LNCaP clone FGC (cell line): ENCODE measurements around the gene PDPK1.
"Not testable (repeated sequence)": the region's sequence is repeated elsewhere in the genome, so short reads cannot be mapped to it uniquely, and the experiment has no call there.

Experiments
- DNase-seq: peaks from one replicate; pipeline ENCODE4 v3.0.0-alpha.2; 2011; ENCODE audit warnings: low read depth
- H3K4me3 ChIP-seq: 2 replicates; pipeline ENCODE4 v1.5.1; 2011; ENCODE audit warnings: mild to moderate bottlenecking, low read depth, low read length, control low read depth
- TF ChIP-seq, protein P1 (sequence below): IDR thresholded peaks from 2 replicates; pipeline ENCODE4 v1.5.1; 2012; ENCODE audit warnings: mild to moderate bottlenecking; ENCODE audit not compliant: control insufficient read depth, insufficient read depth; ENCODE audit errors: extremely low read depth

Gene PDPK1

DNA sequence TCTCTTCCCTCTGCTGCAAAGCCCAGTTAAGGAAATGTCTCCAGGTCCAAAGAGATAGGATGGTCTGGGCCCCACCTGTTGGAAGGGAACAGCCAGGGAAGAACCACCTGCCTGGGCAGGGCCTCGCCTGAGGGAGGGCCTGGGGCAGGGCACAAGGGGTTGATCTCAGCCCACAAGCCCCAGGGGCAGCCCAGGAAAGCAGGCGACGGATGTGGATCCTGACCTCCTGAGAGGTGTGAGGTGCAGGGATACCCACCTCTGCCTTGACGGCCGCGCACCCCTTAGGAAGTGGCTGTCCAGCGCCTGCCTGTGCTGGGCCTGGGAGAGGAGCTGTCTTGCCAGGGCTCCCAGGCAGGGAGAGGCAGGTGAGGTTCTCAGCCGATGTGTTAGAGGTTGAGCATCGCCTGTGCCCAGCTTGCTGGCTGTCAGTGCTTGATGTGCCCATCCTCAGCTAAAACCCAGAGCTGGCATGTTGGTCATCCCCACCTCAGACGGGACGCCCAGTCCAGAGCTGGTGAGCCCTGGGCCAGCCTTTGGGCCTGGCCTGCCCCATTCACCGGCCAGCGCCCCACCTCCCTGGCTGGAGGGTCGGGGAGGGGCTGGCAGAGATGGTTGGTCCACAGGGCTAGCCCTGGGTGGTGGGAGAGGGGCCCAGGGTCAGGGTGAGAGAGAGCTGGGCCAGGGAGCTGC, 7.0 kb upstream of the PDPK1 start:
- TF ChIP-seq, protein P1, sequence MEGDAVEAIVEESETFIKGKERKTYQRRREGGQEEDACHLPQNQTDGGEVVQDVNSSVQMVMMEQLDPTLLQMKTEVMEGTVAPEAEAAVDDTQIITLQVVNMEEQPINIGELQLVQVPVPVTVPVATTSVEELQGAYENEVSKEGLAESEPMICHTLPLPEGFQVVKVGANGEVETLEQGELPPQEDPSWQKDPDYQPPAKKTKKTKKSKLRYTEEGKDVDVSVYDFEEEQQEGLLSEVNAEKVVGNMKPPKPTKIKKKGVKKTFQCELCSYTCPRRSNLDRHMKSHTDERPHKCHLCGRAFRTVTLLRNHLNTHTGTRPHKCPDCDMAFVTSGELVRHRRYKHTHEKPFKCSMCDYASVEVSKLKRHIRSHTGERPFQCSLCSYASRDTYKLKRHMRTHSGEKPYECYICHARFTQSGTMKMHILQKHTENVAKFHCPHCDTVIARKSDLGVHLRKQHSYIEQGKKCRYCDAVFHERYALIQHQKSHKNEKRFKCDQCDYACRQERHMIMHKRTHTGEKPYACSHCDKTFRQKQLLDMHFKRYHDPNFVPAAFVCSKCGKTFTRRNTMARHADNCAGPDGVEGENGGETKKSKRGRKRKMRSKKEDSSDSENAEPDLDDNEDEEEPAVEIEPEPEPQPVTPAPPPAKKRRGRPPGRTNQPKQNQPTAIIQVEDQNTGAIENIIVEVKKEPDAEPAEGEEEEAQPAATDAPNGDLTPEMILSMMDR, result no peak
- H3K4me3 ChIP-seq, result peak overlapping the region; percentile 62; the same call in 1 of the 2 replicates
- DNase-seq, result no peak

DNA sequence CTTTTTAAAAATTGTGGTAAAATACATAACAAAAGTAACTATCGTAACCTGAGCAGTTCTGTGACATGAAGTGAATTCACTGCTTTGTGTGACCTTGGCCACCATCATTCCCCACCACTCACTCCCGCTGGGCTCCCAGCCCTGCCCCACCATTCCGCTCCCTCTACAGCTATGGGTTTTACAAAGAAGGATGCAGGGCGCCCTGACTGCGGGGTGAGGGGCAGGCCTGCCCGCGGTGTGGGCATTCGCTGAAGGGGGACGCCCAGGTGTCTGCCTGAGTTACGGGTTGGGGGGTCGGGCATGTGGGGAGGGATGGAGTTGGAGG, 6.5 kb upstream of the PDPK1 start, which contains the start of gene CEMP1:
Gene CEMP1 (minus strand): TSS at position 38 of the 325 bp plus-strand sequence. CDS start 335 bp downstream, outside the sequence.
- no peak for DNase-seq
- TF ChIP-seq, protein P1, result no peak
- peak within 1 kb of the TSS; percentile 62 for H3K4me3 ChIP-seq

DNA sequence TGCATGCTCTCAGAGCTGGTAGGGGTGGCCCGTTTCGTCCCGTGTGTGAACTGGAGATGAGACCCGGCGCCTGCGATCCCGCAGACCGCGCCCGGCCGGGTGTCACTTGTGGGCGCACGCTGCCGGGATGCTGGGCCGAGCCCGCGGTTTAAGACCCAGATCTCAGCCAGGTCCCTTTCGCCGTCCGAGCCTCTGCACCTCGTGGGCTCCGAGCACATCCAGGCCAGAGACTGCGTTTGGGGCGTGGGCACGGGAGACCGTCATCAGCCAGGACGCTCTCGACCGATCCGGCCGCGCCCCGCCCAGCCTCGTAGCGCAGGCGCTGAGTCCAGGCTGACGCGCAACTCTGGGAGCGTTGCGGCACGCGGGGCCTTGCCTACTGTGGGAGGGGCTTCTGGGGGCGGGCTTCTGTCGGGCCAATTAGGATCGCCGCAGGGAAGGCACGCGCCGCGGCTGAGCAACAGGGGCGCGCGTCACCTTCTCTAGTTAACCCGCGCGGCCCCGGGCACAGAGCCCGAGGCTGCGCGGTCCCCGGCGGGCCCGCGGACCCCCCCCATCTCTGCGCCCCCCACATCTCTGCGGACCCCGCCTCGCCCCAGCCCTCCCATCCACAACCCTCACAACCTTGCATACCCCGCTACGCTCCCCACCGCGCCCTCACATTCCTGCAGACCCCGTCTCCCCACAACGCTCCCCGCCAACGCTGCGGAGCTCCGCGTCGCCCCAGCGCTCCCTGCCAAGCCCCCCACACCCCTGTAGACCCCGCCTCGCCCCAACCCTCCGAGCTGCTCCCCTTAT, 5.9 kb upstream of the PDPK1 start:
- peak overlapping the region; percentile 62 for H3K4me3 ChIP-seq
- TF ChIP-seq, protein P1, result no peak
- peak; percentile 87 for DNase-seq

DNA sequence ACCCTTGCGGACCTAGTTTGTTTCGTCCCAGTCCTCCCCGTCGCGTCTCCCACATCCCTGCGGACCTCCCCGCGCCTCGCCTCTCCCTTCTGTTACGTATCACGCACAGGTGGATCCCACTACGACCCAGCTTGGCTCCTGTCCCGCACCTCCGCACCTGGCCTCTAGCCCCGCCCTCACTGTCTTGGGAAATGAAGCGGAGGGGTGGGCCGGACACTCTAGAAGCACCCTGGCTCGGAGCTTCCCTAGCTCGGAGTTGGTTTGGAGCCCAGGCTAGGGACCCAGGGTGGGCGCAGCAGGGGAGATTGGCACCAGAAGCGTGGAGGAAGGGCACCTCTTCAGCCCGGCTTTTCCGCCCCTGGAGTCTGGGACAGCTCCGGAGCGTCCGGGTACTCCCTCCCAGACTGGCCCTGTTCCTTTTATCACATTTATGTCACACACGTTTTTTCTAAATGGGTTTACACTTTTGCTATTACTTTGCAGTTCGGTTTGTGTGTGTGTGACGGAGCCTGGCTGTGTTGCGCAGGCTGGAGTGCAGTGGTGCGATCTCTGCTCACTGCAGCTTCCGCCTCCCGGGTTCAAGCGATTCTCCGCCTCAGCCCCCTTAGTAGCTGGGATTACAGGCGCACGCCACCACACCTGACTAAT, 5.2 kb upstream of the PDPK1 start:
- TF ChIP-seq, protein P1, result no peak
- H3K4me3 ChIP-seq, result peak overlapping the region; percentile 62
- peak; percentile 71 for DNase-seq

DNA sequence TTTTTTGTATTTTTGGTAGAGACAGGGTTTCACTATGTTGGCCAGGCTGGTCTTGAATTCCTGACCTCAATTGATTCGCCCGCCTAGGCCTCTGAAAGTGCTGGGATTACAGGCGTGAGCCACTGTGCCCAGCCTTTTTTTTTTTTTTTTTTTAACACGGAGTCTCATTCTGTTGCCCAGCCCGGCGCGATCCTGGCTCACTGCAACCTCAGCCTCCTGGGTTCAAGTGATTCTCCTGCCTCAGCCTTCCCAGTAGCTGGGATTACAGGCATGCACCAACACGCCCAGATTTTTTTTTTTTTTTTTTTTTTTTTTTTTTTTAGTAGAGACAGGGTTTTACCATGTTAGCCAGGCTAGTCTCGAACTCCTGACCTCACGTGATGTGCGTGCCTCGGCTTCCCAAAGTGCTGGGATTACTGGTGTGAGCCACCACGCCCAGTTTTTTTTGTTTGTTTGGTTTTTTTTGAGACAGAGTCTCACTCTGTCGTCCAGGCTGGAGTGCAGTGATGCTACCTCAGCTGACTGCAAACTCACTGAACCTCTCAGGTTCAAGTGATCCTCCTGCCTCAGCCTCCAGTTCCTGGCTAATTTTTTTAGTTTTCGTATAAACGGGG, 4.6 kb upstream of the PDPK1 start:
- peak overlapping the region; percentile 62; the same call in 1 of the 2 replicates for H3K4me3 ChIP-seq
- DNase-seq, result not testable (repeated sequence)

DNA sequence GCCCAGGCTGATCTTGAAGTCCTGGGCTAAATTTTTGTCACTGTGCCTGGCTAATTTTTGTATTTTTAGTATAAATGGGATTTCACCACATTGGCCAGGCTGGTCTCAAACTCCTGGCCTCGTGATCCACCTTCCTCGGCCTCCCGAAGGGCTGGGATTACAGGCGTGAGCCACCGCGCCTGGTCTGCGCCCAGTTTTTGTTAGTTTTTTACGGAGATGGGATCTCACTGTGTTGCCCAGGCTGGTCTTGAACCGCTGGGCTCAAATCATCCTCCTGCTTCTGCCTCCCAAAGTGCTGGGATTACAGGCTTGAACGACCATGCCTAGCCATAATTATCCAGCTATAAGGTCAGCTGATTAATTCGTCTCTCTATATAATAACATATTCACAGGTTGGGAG, 3.9 kb upstream of the PDPK1 start:
- no peak for DNase-seq
- TF ChIP-seq, protein P1, result no peak
- H3K4me3 ChIP-seq, result no peak overlapping the region

DNA sequence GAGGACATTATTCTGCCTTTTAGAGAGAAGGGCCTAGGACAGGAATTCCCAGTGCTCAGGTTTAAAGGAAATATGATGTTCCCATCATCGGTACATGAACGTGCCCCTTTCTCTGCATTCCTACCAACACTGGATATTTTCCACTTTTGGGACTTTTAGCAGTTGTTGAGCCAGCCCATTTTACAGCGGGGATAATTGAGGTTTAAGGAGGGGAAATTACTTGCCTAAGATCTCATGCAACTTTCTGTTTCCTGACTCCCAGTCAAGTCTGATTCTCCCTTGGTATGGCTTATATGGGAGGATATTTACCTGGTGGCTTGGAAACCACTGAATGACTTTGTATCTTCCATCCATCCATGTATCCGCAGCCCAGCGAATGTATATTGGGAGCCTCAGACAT, 3.5 kb upstream of the PDPK1 start:
- H3K4me3 ChIP-seq, DNase-seq: not testable (repeated sequence)
